NOMO-1 (cell line): Measurements from ENCODE around the gene USP6.
A peak's percentile ranks its signal among the peaks of the same experiment; 100 is the strongest.
"Not testable (repeated sequence)": the region's sequence is repeated elsewhere in the genome, so short reads cannot be mapped to it uniquely, and the experiment has no call there.

ENCODE experiments used
- DNase-seq, 2 experiments: peaks; one replicate each; lab custom pipeline; 2025; ENCODE audit not compliant: unreplicated experiment in 2 of 2; lab: John Stamatoyannopoulos, UW

USP6 gene

DNA sequence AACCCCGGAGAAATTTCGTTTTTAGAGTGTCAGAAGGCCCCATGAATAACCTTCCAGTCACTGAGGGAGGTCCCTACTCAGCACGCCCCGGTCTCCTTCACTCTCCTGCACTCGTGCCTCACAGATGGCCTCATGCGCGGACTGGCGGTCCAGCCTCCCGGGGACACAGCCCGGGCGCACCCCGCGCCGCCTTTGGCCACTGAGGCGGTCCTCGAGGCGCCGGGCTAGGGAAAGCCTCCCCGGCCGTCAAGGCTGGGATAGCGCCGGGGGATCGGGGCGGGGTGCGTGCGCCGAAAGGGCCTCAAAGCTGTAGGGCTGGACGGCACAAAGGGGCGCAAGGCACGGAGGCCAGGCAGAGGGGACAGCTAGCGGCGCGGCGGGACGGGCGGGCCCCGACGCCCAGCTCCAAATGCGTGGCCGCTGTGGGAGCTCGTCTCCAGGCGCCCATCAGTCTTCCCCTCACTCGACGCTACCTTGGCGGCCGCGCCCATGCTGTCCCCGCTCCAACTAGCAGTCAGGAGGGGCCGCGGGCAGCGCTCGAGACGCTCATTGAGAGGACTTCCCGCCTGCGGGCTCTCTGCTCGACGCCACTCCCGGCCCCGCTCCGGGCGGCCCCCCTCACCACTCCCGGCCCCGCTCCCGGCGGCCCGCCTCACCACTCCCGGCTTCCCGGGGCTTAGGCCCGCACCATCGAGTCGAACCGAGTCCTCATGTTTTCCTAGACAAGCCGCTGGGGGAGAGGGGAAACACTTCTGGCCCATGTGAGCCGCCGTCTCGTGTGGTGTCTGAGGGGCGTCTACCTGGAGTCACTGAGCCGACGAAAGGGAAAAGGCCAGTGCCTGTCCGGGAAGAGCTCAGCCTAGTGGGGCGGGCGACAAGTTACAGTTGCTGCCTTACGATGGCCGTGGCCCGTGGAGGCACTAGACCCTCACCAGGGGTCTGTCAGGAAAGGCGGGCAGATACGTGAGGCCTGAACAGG is at the start of gene USP6:
TSS of gene USP6 (plus strand) at position 360 of the 979 bp plus-strand sequence. CDS start 14,336 bp downstream, outside the sequence.
- no peak for DNase-seq

DNA sequence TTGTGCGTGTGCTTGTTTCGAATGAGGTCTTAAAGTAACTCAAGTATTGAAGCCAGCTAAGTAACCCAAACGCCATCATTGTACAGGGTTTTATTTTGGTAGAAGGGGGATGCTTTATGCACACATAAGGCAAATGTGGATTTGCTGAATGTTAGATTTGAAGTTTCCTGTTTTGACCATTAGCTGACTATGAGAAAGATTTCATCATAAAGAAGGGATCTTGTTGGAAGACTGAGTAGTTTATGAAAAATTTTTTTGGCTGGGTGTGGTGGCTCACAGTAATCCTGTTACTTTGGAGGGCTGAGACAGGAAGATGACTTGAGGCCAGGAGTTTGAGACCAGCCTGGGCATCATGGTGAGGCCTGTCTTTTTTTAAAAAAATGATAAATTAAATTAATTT is 47.6 kb upstream of the USP6 start:
- DNase-seq: no peak

DNA sequence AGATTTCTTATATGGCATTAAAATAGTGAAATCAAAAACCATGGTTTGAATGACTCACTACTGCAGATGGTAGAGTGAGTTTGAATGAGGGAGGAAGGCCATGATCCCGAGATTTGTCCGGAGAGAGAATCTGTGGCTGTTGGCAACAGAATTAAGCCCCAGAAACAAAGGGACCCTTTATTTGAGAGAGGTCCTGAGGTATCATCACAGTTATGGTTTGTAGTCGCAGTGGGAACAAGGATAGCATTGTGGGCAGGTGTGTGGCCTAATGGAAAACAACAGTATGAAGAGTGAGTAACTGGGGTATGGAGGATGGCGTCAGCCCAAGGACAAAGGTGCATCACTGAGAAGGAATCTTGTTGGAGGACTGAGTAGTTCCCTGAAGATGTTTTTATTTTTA is 46.1 kb upstream of the USP6 start:
- no peak for DNase-seq

- not testable (repeated sequence) for DNase-seq
Observed at GRCh38 chr17:5075472-5075871, 40.4 kb upstream of the USP6 start.

DNA sequence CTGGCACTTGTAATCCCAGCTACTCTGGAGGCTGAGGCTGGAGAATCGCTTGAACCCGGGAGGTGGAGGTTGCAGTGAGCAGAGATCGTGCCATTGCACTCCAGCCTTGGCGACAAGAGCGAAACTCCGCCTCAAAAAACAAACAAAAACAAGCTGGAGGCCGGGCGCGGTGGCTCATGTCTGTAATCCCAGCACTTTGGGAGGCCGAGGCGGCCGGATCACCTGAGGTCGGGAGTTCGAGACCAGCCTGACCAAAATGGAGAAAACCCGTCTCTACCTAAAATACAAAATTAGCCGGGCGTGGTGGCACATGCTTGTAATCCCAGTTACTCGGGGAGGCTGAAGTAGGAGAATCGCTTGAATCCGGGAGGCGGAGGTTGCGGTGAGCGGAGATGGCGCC is 38.6 kb upstream of the USP6 start:
- not testable (repeated sequence) for DNase-seq

DNA sequence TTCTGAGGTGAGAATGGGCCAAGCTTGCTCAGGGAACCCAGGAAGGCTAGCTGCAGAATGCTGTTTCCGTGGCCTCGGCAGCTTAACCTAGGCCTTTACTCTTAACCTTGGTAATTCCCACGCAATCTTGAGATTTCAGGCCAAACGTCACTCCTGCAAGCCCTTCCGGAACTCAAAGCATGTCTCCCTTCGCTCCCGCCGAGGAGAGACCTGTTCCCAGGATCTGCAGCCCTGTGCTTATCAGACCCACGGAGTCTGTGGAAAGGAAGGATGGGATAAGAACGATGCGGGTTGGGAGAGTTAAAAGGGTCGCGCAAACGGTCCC is 38.1 kb upstream of the USP6 start:
- DNase-seq: no peak

DNA sequence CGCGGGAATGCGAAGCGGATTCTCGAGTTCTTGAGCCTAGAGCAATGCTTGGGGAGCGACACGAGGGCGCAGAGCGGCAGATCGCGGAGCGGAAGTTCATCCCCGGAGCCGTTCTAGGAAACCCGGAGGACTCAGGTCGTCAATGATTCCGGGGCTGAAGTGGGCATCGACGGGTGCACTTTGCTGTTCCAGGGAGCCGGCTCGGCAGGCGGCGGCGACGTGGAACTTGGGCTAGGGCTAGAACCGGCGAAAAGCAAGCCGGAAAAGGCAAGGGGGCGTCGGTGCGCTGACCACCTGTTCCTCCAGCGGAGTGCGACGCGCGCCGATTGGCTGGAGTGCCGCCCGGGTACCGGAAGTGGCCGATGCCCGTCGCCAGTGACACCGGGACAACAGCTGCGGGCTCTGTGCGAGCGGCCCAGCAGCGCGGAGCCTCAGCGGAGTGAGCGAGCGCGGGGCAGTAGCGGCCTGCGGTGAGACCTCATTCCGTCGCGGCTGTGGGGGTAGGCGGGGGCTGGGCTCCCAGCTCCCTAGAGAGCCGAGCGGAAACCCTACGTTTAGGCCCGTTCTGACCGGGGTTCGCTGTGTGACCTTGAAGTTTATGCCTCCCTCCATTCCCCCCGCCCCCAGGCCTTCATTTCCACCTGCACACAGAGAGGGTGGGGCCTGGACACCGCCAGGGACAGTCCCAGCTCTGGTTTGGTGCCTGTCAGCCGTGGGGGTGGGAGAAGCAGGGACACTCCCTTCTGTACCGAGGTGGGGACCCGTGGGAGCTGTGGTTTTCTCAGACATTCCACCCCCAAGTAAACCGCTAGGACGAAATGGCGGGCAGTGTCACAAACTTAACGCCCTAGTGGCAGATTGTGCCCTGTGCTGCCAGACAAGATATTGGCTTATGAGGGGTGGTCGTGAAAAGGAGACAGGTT is 37.5 kb upstream of the USP6 start, which contains the start of gene ZFP3:
TSS of gene ZFP3 (plus strand) at position 362 of the 923 bp plus-strand sequence. CDS start 13,038 bp downstream, outside the sequence.
- peak; percentile 74 to 75 for DNase-seq

DNA sequence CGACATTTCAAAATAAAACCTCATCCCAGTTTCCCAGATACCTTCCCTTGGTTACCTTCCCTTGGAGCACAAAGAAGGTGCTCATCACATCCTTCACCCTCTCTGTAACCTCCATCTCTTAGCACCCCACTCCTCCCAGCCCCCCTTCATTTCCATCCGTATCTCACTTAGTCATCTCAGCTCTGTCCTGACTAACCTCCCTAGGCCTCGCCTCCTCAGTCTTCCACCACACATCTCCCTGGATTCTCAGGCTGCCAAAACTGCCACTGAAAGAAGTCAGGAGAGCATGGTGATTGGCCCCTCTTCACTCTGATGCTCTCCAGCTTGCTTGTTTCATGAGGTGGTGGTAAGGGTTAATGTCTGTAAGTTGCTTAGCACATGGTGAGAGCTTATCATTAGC is 35.2 kb upstream of the USP6 start:
- no peak for DNase-seq

DNA sequence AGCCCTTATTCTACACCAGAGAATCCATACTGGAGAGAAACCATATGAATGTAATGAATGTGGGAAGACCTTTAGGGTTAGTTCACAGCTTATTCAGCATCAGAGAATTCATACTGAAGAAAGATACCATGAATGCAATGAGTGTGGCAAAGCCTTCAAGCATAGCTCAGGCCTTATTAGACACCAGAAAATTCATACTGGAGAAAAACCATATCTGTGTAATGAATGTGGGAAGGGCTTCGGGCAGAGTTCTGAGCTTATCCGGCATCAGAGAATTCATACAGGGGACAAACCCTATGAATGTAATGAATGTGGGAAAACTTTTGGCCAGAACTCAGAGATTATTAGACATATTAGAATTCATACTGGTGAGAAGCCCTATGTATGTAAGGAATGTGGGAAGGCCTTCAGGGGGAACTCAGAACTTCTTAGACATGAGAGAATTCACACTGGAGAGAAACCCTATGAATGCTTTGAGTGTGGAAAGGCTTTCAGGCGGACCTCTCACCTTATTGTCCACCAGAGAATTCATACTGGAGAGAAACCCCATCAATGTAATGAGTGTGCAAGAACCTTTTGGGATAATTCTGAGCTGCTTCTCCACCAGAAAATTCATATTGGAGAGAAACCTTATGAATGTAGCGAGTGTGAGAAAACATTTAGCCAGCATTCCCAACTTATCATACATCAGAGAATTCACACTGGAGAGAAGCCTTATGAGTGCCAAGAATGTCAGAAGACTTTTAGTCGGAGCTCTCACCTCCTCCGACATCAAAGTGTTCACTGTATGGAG is 23.4 kb upstream of the USP6 start:
- no peak for DNase-seq

DNA sequence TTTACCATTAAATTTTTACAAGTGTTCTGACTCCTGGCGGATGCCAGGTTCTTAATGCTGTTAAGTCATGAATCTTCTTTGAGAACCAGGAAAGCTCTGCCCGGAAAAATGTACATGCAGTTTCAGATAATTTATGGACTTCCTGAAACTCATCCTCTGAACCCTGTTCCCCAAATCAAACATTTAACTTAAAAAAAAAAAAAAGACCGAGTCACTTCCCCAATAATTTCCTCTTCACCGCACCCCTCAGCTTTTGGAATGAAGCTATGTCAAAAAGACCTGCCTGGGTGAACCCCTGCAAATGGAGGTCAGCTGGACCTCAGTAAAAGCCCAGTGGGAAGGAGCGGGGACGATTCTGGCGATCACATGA is 19.1 kb upstream of the USP6 start:
- DNase-seq: peak in 1 of 2 experiments; percentile 41

GRCh38 chr17:5097101-5097834 is 18.6 kb upstream of the USP6 start:
- DNase-seq: no peak

GRCh38 chr17:5099271-5099670 is 16.6 kb upstream of the USP6 start:
- DNase-seq: no peak

DNA sequence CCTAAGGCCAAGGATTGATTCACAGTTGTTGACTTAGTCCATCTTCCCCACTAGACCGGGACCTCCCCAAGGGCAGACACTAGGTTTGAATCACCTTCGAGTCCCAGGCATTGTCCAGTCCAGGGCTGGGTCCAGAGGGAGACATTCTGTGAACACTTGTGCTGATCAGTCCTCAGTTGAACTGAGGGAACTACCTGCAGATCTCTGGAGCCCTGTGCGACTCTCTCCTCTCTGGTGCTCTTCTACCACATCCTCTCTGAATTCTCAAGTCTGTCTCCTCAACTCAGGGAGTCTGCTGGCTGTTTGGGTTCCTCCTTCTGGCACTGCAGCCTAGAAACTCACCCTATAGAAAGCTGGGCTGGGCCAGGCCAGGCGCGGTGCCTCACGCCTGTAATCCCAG is 15.0 kb upstream of the USP6 start:
- DNase-seq: no peak

DNA sequence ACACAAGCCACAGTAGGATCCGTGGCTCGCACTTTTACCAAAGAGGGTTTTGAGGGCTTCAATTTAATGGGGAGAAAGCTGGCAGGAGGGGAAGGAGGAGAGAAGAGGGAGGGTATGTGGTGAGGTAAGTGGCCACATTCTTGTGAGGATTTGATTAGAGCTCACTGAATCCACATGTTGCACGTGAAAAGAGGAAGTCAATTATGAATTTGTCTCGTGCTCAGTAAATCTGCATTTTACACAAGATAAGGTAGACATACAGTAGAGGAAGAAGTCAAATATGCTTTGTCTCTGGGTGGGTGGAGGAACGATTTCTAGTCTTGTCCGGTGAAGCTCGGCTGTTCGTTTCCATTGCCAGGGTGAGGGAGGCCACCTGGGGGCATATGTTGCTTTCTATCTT is 5.0 kb upstream of the USP6 start:
- peak; percentile 24 to 27 for DNase-seq

- DNase-seq: peak; percentile 94 to 97
Observed at GRCh38 chr17:5111402-5112204, 4.2 kb upstream of the USP6 start, which contains the start of gene ZNF232. ZNF232 (minus strand) TSS chr17:5111878; CDS start chr17:5111822, 56 bp downstream.

DNA sequence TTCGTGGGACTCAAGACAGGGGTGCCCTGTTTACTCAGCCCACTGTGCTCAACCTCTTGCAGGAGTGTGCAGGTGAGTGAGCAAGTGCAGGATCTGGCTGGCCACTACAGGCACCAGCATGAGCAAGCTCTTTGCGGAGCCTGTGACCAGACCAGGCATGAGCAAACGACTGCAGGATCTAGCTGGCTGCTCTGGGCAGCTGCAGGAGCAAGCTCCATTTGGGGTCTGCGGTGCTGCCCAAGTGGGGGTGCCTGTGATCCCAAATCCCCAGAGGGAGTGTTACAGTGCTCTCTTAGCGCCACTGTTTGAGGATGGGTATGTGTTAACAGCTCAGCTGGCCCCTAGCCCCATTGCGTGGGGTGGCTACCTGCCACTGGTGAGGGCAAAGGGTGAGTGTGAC is 2.4 kb downstream of the USP6 start:
- no peak for DNase-seq

DNA sequence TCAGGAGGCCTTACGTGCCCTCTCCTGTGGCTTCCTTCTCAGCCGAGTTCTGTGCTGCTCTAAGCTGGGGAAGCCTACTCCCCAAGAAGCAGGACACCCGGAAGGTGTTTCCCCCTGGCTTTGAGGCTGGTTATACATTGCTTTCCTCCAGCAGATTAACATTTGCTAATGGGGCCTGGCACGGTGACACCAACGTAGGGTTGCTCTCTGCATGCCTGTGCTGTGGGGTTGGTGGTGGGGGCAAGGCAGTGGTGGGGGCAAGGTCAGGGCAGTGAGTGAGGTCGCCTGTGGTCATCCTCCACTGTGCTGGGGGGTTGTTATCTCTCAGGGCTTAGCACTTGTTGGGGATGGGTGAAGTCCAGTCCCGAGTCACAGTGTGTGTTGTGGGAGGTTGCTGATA is 4.2 kb downstream of the USP6 start:
- DNase-seq: no peak

DNA sequence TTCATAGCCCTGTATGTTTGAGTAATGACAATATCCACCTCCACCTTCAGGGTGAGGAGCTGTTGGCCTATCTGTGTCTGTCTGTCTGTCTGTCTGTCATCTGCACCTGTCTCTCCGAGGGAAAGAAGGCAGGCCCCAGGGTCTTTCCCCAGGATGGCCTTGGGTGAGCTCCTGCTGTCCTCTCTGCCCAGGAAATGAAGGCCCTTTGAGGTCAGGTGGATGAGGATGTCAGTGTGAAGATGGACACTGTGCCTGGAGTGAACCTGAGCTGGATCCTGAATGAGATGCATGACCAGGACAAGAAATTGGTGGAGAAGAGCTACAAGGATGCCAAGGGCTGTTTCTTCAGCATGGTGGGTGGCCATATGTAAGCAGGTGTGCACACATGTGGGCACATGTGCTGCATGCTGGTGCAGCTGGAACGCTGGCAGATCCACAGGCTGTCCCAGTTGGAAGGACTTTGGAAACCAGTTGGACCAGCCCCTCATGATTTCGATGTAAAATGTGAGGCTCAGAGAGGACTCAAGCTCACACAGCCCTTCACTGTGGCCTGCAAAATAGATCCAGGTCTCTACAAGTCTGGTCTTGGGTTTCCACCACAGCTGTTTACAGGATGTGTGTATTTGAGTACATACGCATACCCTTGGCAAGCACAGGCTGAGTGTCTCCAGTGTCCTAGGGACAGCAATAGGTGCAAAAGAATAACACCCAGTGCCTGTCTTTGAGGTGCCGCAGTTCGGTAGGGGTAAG is 4.8 kb downstream of the USP6 start:
- DNase-seq: not testable (repeated sequence)
